NCI-H1105 (cell line): ENCODE results near the gene DOCK3.
"Not testable (repeated sequence)": the region's sequence is repeated elsewhere in the genome, so short reads cannot be mapped to it uniquely, and the experiment has no call there.

Experiments
- DNase-seq: peaks from one replicate; lab custom pipeline; 2025; lab: John Stamatoyannopoulos, UW

DOCK3 gene

GRCh38 chr3:51199296-51199695 lies 524.6 kb downstream of the DOCK3 start:
- DNase-seq = not testable (repeated sequence)

GRCh38 chr3:51216291-51216690 lies 541.6 kb downstream of the DOCK3 start:
- no peak for DNase-seq

GRCh38 chr3:51221959-51222358 lies 547.2 kb downstream of the DOCK3 start:
- DNase-seq = no peak

- DNase-seq = no peak
Measured at GRCh38 chr3:51224283-51224682, 549.6 kb downstream of the DOCK3 start.

GRCh38 chr3:51224843-51225242 lies 550.1 kb downstream of the DOCK3 start:
- DNase-seq = no peak

- no peak for DNase-seq
Measured at GRCh38 chr3:51242939-51243338, 568.2 kb downstream of the DOCK3 start.

- DNase-seq = no peak
Measured at GRCh38 chr3:51243924-51244323, 569.2 kb downstream of the DOCK3 start.

GRCh38 chr3:51245867-51246266 lies 571.1 kb downstream of the DOCK3 start:
- no peak for DNase-seq

- DNase-seq = no peak
Measured at GRCh38 chr3:51257870-51258269, 583.1 kb downstream of the DOCK3 start.

- not testable (repeated sequence) for DNase-seq
Measured at GRCh38 chr3:51264166-51264565, 589.4 kb downstream of the DOCK3 start.

GRCh38 chr3:51268132-51268531 lies 593.4 kb downstream of the DOCK3 start:
- no peak for DNase-seq

GRCh38 chr3:51269466-51269865 lies 594.7 kb downstream of the DOCK3 start:
- DNase-seq = no peak

GRCh38 chr3:51270559-51270958 lies 595.8 kb downstream of the DOCK3 start:
- no peak for DNase-seq

GRCh38 chr3:51271172-51271571 lies 596.4 kb downstream of the DOCK3 start:
- DNase-seq = no peak

GRCh38 chr3:51274052-51274451 lies 599.3 kb downstream of the DOCK3 start:
- no peak for DNase-seq

GRCh38 chr3:51275111-51275805 lies 600.5 kb downstream of the DOCK3 start:
- no peak for DNase-seq

- DNase-seq = no peak
Measured at GRCh38 chr3:51276046-51276445, 601.3 kb downstream of the DOCK3 start.

- no peak for DNase-seq
Measured at GRCh38 chr3:51279448-51279847, 604.7 kb downstream of the DOCK3 start.

GRCh38 chr3:51280176-51280575 lies 605.4 kb downstream of the DOCK3 start:
- DNase-seq = no peak

GRCh38 chr3:51282931-51283330 lies 608.2 kb downstream of the DOCK3 start:
- DNase-seq = no peak

GRCh38 chr3:51283421-51283820 lies 608.7 kb downstream of the DOCK3 start:
- no peak for DNase-seq

- no peak for DNase-seq
Measured at GRCh38 chr3:51295625-51296024, 620.9 kb downstream of the DOCK3 start.

- DNase-seq = no peak
Measured at GRCh38 chr3:51297333-51297732, 622.6 kb downstream of the DOCK3 start.

GRCh38 chr3:51304230-51304629 lies 629.5 kb downstream of the DOCK3 start:
- DNase-seq = no peak
